ENCODE data around the gene PDE4B. TPM values are rescaled to one million over a fixed set of nuclear protein-coding genes. Genes with fewer than 3 reads are reported as not detected.

The PDE4B gene
- total RNA-seq, 4 donors from 2014 or later, result 0.08 to 6.7 (median 3.4) TPM

GRCh38 chr1:66078412-66078811 is 285.7 kb downstream of the PDE4B start:
- no peaks in the 10 kb centered on the region for H3K9me3 ChIP-seq
- DNase-seq, result no peak
- no peaks in the 10 kb centered on the region for H3K4me1 ChIP-seq
- WGBS, 2 donors, result 60 to 85% methylated on average over 6 of the region's 6 CpGs
- H3K27ac ChIP-seq, result no peak overlapping the region
- H3K36me3 ChIP-seq, result no peaks in the 10 kb centered on the region
- TF ChIP-seq CTCF (IDR thresholded peaks at IDR 0.05) (no peak), POLR2A (IDR thresholded peaks at IDR 0.05) (no peak)
- no peak overlapping the region for H3K4me3 ChIP-seq
- intact Hi-C loops (cut with DNase I), result no loop called here
- no peaks in the 10 kb centered on the region for H3K27me3 ChIP-seq

GRCh38 chr1:66083003-66083402 is 290.3 kb downstream of the PDE4B start:
- 46 to 53% methylated on average over 3 of the region's 3 CpGs for WGBS, 2 donors
- no peaks in the 10 kb centered on the region for H3K36me3 ChIP-seq
- intact Hi-C loops (cut with DNase I), result no loop called here
- H3K27ac ChIP-seq, result no peak overlapping the region
- DNase-seq, result no peak
- no peaks in the 10 kb centered on the region for H3K4me1 ChIP-seq
- no peaks in the 10 kb centered on the region for H3K9me3 ChIP-seq
- no peak for TF ChIP-seq POLR2A (IDR thresholded peaks at IDR 0.05)
- TF ChIP-seq CTCF (IDR thresholded peaks at IDR 0.05), result no peak
- H3K27me3 ChIP-seq, result no peaks in the 10 kb centered on the region
- no peak overlapping the region for H3K4me3 ChIP-seq

- Histone ChIP-seq H3K27me3 (no peaks in the 10 kb centered on the region), H3K4me3 (no peak overlapping the region), H3K36me3 (no peaks in the 10 kb centered on the region), H3K9me3 (no peaks in the 10 kb centered on the region), H3K4me1 (no peaks in the 10 kb centered on the region), H3K27ac (no peak overlapping the region)
- intact Hi-C loops (cut with DNase I), result no loop called here
- TF ChIP-seq POLR2A (IDR thresholded peaks at IDR 0.05), result no peak
- TF ChIP-seq CTCF (IDR thresholded peaks at IDR 0.05), result no peak
- DNase-seq, result no peak
Measured at GRCh38 chr1:66084442-66084841, 291.7 kb downstream of the PDE4B start.

GRCh38 chr1:66085600-66085999 is 292.9 kb downstream of the PDE4B start:
- H3K9me3 ChIP-seq, result no peaks in the 10 kb centered on the region
- H3K4me3 ChIP-seq, result no peak overlapping the region
- no peaks in the 10 kb centered on the region for H3K36me3 ChIP-seq
- H3K4me1 ChIP-seq, result no peaks in the 10 kb centered on the region
- no peaks in the 10 kb centered on the region for H3K27me3 ChIP-seq
- 45 to 52% methylated on average over 4 of the region's 4 CpGs for whole genome bisulfite sequencing, 2 donors
- no peak for DNase-seq
- H3K27ac ChIP-seq, result no peak overlapping the region
- TF ChIP-seq POLR2A (IDR thresholded peaks at IDR 0.05) (no peak), CTCF (IDR thresholded peaks at IDR 0.05) (no peak)
- intact Hi-C loops (cut with DNase I), result no loop called here

- no peak for DNase-seq
- H3K27ac ChIP-seq, result no peak overlapping the region
- intact Hi-C loops (cut with DNase I), result no loop called here
- no peaks in the 10 kb centered on the region for H3K36me3 ChIP-seq
- H3K27me3 ChIP-seq, result no peaks in the 10 kb centered on the region
- H3K9me3 ChIP-seq, result no peaks in the 10 kb centered on the region
- no peaks in the 10 kb centered on the region for H3K4me1 ChIP-seq
- 53 to 57% methylated on average over 3 of the region's 3 CpGs for WGBS, 2 donors
- TF ChIP-seq POLR2A (IDR thresholded peaks at IDR 0.05), result no peak
- no peak for TF ChIP-seq CTCF (IDR thresholded peaks at IDR 0.05)
- no peak overlapping the region for H3K4me3 ChIP-seq
Measured at GRCh38 chr1:66088787-66089186, 296.1 kb downstream of the PDE4B start.

All from esophagus squamous epithelium (tissue), 5 donors.